ENCODE measurements around the gene PYY. TPM values are rescaled to one million over a fixed set of nuclear protein-coding genes. Genes with fewer than 3 reads are reported as not detected.

PYY gene
- total RNA-seq, 1 experiment from 2014 or later: not detected

DNA sequence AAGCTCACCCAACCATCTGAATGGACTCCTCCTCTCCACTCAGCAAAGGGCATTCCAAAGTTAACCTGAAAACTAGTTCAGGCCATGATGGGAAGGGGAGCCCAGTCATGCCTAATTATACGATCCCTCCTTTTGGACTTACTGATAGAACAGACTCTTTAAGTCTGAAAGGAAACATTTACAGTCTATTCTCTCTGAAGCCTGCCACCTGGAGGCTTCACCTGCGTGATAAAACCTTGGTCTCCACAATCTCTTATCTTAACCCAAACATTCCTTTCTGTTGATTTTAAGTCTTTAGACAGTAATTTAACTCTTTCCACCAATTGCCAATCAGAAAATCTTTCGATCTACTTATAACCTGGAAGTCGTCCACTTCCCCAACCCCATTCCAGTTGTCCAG is 37.4 kb downstream of the PYY start:
- no TSS peak for BruUV-seq (replicated peaks)
- intact Hi-C loops (cut with micrococcal nuclease; ENCODE audit: unreplicated experiment) (no loop called here), in situ Hi-C loops (cut with HindIII; ENCODE audit: low pct_unique_long_range_greater_than_20kb, low sequenced_read_pairs) (no loop called here)
- ChIA-PET POLR2A (no interaction called here), CTCF (no interaction called here)
- no peak overlapping the region for H3K4me3 ChIP-seq (ENCODE audit: low read depth in 2 of 2, low read length in 2 of 2)
- TF ChIP-seq POLR2AphosphoS5 (IDR thresholded peaks at IDR 0.05; ENCODE audit: low read depth, low read length) (no peak), TCF7L2 (IDR thresholded peaks at IDR 0.05; ENCODE audit: low read depth, low read length) (no peak), SIN3A (IDR thresholded peaks at IDR 0.05; ENCODE audit: borderline replicate concordance, insufficient read depth, low read depth, low read length) (no peak)
- TF ChIP-seq, protein P1, sequence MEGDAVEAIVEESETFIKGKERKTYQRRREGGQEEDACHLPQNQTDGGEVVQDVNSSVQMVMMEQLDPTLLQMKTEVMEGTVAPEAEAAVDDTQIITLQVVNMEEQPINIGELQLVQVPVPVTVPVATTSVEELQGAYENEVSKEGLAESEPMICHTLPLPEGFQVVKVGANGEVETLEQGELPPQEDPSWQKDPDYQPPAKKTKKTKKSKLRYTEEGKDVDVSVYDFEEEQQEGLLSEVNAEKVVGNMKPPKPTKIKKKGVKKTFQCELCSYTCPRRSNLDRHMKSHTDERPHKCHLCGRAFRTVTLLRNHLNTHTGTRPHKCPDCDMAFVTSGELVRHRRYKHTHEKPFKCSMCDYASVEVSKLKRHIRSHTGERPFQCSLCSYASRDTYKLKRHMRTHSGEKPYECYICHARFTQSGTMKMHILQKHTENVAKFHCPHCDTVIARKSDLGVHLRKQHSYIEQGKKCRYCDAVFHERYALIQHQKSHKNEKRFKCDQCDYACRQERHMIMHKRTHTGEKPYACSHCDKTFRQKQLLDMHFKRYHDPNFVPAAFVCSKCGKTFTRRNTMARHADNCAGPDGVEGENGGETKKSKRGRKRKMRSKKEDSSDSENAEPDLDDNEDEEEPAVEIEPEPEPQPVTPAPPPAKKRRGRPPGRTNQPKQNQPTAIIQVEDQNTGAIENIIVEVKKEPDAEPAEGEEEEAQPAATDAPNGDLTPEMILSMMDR (IDR thresholded peaks at IDR 0.05): no peak
- TF ChIP-seq, protein P2, sequence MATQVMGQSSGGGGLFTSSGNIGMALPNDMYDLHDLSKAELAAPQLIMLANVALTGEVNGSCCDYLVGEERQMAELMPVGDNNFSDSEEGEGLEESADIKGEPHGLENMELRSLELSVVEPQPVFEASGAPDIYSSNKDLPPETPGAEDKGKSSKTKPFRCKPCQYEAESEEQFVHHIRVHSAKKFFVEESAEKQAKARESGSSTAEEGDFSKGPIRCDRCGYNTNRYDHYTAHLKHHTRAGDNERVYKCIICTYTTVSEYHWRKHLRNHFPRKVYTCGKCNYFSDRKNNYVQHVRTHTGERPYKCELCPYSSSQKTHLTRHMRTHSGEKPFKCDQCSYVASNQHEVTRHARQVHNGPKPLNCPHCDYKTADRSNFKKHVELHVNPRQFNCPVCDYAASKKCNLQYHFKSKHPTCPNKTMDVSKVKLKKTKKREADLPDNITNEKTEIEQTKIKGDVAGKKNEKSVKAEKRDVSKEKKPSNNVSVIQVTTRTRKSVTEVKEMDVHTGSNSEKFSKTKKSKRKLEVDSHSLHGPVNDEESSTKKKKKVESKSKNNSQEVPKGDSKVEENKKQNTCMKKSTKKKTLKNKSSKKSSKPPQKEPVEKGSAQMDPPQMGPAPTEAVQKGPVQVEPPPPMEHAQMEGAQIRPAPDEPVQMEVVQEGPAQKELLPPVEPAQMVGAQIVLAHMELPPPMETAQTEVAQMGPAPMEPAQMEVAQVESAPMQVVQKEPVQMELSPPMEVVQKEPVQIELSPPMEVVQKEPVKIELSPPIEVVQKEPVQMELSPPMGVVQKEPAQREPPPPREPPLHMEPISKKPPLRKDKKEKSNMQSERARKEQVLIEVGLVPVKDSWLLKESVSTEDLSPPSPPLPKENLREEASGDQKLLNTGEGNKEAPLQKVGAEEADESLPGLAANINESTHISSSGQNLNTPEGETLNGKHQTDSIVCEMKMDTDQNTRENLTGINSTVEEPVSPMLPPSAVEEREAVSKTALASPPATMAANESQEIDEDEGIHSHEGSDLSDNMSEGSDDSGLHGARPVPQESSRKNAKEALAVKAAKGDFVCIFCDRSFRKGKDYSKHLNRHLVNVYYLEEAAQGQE (IDR thresholded peaks at IDR 0.05; ENCODE audit: insufficient read depth in 1 of 2, low read depth in 2 of 2, low read length in 1 of 2): no peak
- H3K27me3 ChIP-seq (ENCODE audit: control insufficient read depth, insufficient read depth, low read length): no peaks in the 10 kb centered on the region
- H3K27ac ChIP-seq (ENCODE audit: low read length): no peak overlapping the region
- no peaks in the 10 kb centered on the region for H3K4me1 ChIP-seq (ENCODE audit: control insufficient read depth, insufficient read depth, low read length)
- DNase-seq (ENCODE audit: low read depth, low spot score): no peak
- ATAC-seq: no peak
- H3K36me3 ChIP-seq (ENCODE audit: control insufficient read depth, insufficient read depth, low read length): no peaks in the 10 kb centered on the region
- no peaks in the 10 kb centered on the region for H3K9me3 ChIP-seq (ENCODE audit: control insufficient read depth, insufficient read depth, low read depth, low read length)

DNA sequence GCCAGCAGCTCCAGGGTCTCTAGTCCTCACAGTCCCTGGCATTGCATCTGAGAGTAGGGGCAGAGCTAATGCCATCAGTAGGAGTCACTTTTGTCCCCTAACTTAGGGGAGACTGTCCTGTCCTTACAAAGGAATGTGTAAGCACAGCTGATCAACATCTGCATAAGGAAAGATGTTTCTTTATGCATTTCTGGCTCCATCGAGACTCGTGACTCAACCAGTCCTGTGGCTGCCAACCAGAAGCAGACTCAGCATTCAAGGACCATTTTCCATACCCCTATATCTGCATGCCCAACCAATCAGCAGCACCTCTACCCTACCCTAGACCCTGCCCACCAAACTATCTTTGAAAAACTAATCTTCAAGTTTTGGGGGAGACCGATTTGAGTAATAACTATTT is 38.2 kb downstream of the PYY start:
- Histone ChIP-seq H3K4me1 (ENCODE audit: control insufficient read depth, insufficient read depth, low read length) (no peaks in the 10 kb centered on the region), H3K4me3 (ENCODE audit: low read depth in 2 of 2, low read length in 2 of 2) (no peak overlapping the region), H3K36me3 (ENCODE audit: control insufficient read depth, insufficient read depth, low read length) (no peaks in the 10 kb centered on the region), H3K27ac (ENCODE audit: low read length) (no peak overlapping the region), H3K27me3 (ENCODE audit: control insufficient read depth, insufficient read depth, low read length) (no peaks in the 10 kb centered on the region), H3K9me3 (ENCODE audit: control insufficient read depth, insufficient read depth, low read depth, low read length) (no peaks in the 10 kb centered on the region)
- ChIA-PET CTCF (no interaction called here), POLR2A (no interaction called here)
- intact Hi-C loops (cut with micrococcal nuclease; ENCODE audit: unreplicated experiment): no loop called here
- DNase-seq (ENCODE audit: low read depth, low spot score) (no peak), ATAC-seq (no peak)
- no TSS peak for BruUV-seq (replicated peaks)
- TF ChIP-seq POLR2AphosphoS5 (IDR thresholded peaks at IDR 0.05; ENCODE audit: low read depth, low read length) (no peak), SIN3A (IDR thresholded peaks at IDR 0.05; ENCODE audit: borderline replicate concordance, insufficient read depth, low read depth, low read length) (no peak), TCF7L2 (IDR thresholded peaks at IDR 0.05; ENCODE audit: low read depth, low read length) (no peak)
- TF ChIP-seq, protein P2 (IDR thresholded peaks at IDR 0.05; ENCODE audit: insufficient read depth in 1 of 2, low read depth in 2 of 2, low read length in 1 of 2): no peak
- TF ChIP-seq, protein P1 (IDR thresholded peaks at IDR 0.05): no peak
- in situ Hi-C loops (cut with HindIII; ENCODE audit: low pct_unique_long_range_greater_than_20kb, low sequenced_read_pairs): no loop called here
